Mesendoderm (in vitro differentiated cells): Measurements from ENCODE around the gene RAC2.
"Not testable (repeated sequence)": the region's sequence is repeated elsewhere in the genome, so short reads cannot be mapped to it uniquely, and the experiment has no call there.

Experiments
- DNase-seq: peaks from one replicate; pipeline ENCODE4 v3.0.0; 2013
- H2AK5ac ChIP-seq: 2 replicates; pipeline ENCODE4 v1.6.1; 2013; ENCODE audit warnings: low read length, inconsistent platforms
- H2BK120ac ChIP-seq: 2 replicates; pipeline ENCODE4 v1.6.1; 2013; ENCODE audit warnings: low read depth, mild to moderate bottlenecking, low read length, moderate library complexity, mixed read lengths
- H2BK15ac ChIP-seq: replicated peaks from 2 replicates; pipeline ENCODE4 v1.6.1; 2013; ENCODE audit warnings: low read depth, mild to moderate bottlenecking, moderate library complexity
- H2BK5ac ChIP-seq: 2 replicates; pipeline ENCODE4 v1.6.1; 2013; ENCODE audit warnings: low read length, inconsistent platforms
- H3K18ac ChIP-seq: 2 replicates; pipeline ENCODE4 v1.6.1; 2013; ENCODE audit warnings: mild to moderate bottlenecking, low read length, mixed read lengths
- H3K23ac ChIP-seq: one replicate; pipeline ENCODE4 v1.6.1; 2013; ENCODE audit warnings: low read length
- H3K27ac ChIP-seq: 2 replicates; pipeline ENCODE4 v1.5.1; 2013; ENCODE audit warnings: low read depth, mild to moderate bottlenecking, inconsistent platforms, low read length, moderate library complexity
- H3K27me3 ChIP-seq: 2 replicates; pipeline ENCODE4 v1.6.1; 2013; ENCODE audit warnings: low read length, control low read depth, mild to moderate bottlenecking, inconsistent platforms; ENCODE audit not compliant: insufficient read depth, poor library complexity
- H3K36me3 ChIP-seq: 2 replicates; pipeline ENCODE4 v1.6.1; 2013; ENCODE audit warnings: low read length, inconsistent platforms; ENCODE audit not compliant: control insufficient read depth, insufficient read depth
- H3K4ac ChIP-seq: one replicate; pipeline ENCODE4 v1.6.1; 2013; ENCODE audit warnings: low read depth, mild to moderate bottlenecking, low read length, moderate library complexity
- H3K4me1 ChIP-seq: 2 replicates; pipeline ENCODE4 v1.6.1; 2013; ENCODE audit warnings: low read depth, low read length, inconsistent platforms; ENCODE audit not compliant: control insufficient read depth
- H3K4me2 ChIP-seq: 2 replicates; pipeline ENCODE4 v1.6.1; 2013; ENCODE audit warnings: low read length
- H3K4me3 ChIP-seq: 2 replicates; pipeline ENCODE4 v1.5.1; 2013; ENCODE audit warnings: mild to moderate bottlenecking, low read length
- H3K56ac ChIP-seq: one replicate; pipeline ENCODE4 v1.6.1; 2013; ENCODE audit warnings: low read length
- H3K79me1 ChIP-seq: 2 replicates; pipeline ENCODE4 v1.6.1; 2013; ENCODE audit warnings: low read length, inconsistent platforms
- H3K79me2 ChIP-seq: 2 replicates; pipeline ENCODE4 v1.6.1; 2013; ENCODE audit warnings: mild to moderate bottlenecking, low read length; ENCODE audit not compliant: control insufficient read depth, insufficient read depth
- H3K9ac ChIP-seq: 2 replicates; pipeline ENCODE4 v1.6.1; 2013; ENCODE audit warnings: low read length, inconsistent platforms
- H4K5ac ChIP-seq: one replicate; pipeline ENCODE4 v1.6.1; 2013; ENCODE audit warnings: low read length
- H4K8ac ChIP-seq: one replicate; pipeline ENCODE4 v1.6.1; 2013; ENCODE audit warnings: low read depth, mild to moderate bottlenecking, control low read depth, low read length, moderate library complexity
- WGBS: extraction: QIAGEN DNeasy Blood & Tissue Kit; methylation state at CpG from one replicate; pipeline ENCODE4 v1.1.7; 2013; ENCODE audit warnings: low lambda C conversion rate, missing lambda C conversion rate; ENCODE audit not compliant: insufficient coverage; ENCODE audit errors: extremely low coverage; 5-methylcytosine and 5-hydroxymethylcytosine counted together

RAC2 gene

DNA sequence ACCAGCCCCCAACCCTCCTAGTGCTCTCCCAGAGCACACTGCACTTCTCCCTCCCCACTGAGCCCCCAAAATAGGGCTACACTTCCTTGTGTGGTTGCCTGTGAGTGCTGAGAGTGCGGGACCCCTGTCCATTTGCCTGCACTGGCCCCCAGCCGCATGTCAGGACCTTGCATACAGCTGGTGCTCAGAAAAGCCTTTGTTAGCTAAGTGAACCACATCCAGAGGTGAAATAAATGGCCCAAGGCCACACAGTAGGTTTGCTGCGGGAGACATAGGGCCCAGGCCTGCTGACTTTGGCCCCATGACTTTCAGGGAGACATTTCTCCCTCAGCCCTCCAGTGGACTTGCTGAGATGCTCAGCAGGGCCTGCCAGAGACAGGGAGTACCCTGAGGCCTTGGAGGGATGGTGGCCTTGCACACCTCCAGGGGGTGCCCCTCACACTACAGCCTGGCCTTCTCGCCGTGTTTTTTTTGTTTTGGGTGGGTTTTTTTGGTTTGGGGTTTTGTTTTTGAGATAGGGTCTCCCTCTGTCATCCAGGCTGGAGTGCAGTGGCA, 42.0 kb downstream of the RAC2 start:
- Histone ChIP-seq H2BK5ac (no peak overlapping the region), H3K27ac (no peak overlapping the region), H3K27me3 (no peaks in the 10 kb centered on the region), H3K4me2 (no peak overlapping the region), H3K23ac (no peak overlapping the region), H4K5ac (no peak overlapping the region), H3K4ac (no peak overlapping the region), H3K9ac (no peak overlapping the region), H4K8ac (no peak overlapping the region), H3K4me3 (no peak overlapping the region), H3K18ac (no peak overlapping the region), H2BK15ac (no peak overlapping the region), H3K56ac (peak overlapping the region; percentile 42), H3K36me3 (no peaks in the 10 kb centered on the region), H2AK5ac (no peak overlapping the region), H2BK120ac (no peak overlapping the region), H3K79me2 (no peaks in the 10 kb centered on the region), H3K4me1 (peaks cover 9% of the 10 kb centered on the region), H3K79me1 (peaks cover 2% of the 10 kb centered on the region)
- no CpG with 5 or more reads among the region's 5 CpGs for WGBS
- no peak for DNase-seq

DNA sequence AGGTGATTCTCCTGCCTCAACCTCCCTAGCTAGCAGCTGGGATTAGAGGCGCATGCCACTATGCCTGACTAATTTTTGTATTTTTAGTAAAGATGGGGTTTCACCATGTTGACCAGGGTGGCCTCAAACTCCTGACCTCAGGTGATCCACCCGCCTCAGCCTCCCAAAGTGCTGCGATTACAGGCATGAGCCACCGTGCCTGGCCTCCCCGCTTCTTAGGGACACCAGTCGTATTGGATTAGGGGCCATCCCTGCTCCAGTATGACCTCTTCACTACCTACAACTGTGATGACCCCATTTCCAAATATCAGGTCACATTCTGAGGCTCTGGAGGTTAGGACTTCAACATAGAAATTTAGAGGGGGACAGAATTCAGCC, 42.6 kb downstream of the RAC2 start:
- H3K36me3 ChIP-seq, H3K4ac ChIP-seq: not testable (repeated sequence)
- WGBS = no CpG with 5 or more reads among the region's 6 CpGs

DNA sequence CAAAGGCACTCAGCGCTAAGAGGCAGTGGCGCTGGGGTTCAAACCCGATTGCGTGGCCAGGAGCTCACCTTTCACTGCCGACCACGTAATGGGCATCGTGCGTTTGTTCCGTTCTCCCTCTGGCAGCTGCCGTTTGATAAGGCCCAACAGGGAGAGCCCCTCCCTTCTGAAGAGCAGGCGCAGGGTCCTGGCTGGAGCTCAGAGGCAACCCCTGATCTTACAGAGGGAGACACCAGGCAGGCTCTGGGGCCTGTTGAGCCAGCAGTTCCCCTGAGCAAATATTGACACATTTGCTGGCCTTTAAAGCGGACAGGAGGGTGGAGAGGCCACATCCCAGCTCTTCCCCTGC, 44.3 kb downstream of the RAC2 start:
- Histone ChIP-seq H3K79me2 (no peaks in the 10 kb centered on the region), H3K79me1 (peaks cover 2% of the 10 kb centered on the region), H2BK15ac (no peak overlapping the region), H3K9ac (peak overlapping the region; percentile 57), H2AK5ac (no peak overlapping the region), H3K4me2 (peak overlapping the region; percentile 52), H3K4me1 (peaks cover 14% of the 10 kb centered on the region), H2BK120ac (no peak overlapping the region), H3K56ac (peak overlapping the region; percentile 84), H3K27ac (no peak overlapping the region), H3K27me3 (no peaks in the 10 kb centered on the region), H3K18ac (no peak overlapping the region), H3K4ac (no peak overlapping the region), H3K4me3 (no peak overlapping the region), H2BK5ac (no peak overlapping the region), H4K8ac (no peak overlapping the region), H3K36me3 (no peaks in the 10 kb centered on the region), H4K5ac (no peak overlapping the region), H3K23ac (no peak overlapping the region)
- no peak for DNase-seq
- no CpG with 5 or more reads among the region's 12 CpGs for WGBS

More for the DNA sequence above, 42.6 kb downstream of the RAC2 start:
- H3K56ac ChIP-seq = peak overlapping the region; percentile 42
- not testable (repeated sequence) for H3K9ac ChIP-seq, H2BK5ac ChIP-seq, H3K79me2 ChIP-seq, H2BK120ac ChIP-seq, H4K5ac ChIP-seq, H3K27me3 ChIP-seq, H4K8ac ChIP-seq, DNase-seq, H3K4me2 ChIP-seq, H3K23ac ChIP-seq, H3K79me1 ChIP-seq, H2BK15ac ChIP-seq, H3K4me3 ChIP-seq, H2AK5ac ChIP-seq, H3K27ac ChIP-seq, H3K18ac ChIP-seq
- peaks cover 11% of the 10 kb centered on the region for H3K4me1 ChIP-seq

DNA sequence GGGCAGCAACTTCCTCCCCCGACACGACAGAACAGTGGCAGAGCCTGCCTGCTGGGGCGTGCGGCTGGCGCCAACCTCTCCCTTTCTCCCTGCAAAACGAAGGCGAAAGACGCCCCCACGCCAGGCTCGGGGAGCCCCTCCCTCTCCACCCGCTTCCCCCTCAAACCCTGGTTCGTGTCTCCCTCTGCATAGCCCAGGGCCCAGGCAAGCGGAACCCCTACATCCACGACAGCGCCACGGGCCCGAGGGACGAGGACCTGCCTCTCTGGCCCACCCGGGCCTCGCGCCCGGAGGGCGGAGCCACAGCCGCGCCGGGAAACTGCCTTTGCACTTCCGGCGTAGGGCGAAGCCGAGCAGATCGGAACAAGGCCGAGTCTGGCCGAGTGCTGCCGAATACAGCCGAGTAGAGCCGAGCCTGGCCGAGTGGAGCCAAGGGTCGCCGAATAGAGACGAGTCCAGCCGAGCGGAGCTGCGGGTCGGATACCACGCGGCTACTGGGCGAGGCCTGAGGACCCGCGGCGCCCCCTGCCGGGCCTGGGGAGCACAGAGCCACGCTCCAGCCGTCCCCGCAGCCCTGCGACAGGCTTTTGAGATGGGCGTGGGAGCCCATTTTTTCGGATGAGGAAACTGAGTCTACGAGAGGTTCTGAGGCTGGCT, 44.8 kb downstream of the RAC2 start:
- Histone ChIP-seq H3K9ac (peak overlapping the region; percentile 99), H3K79me1 (peaks cover 2% of the 10 kb centered on the region), H3K4me3 (peak overlapping the region; percentile 42), H3K18ac (peak overlapping the region; percentile 47), H3K23ac (peak overlapping the region; percentile 32), H3K27me3 (no peaks in the 10 kb centered on the region), H4K8ac (peak overlapping the region; percentile 76), H3K4me2 (peak overlapping the region; percentile 86), H4K5ac (peak overlapping the region; percentile 47), H3K27ac (peak overlapping the region; percentile 79), H2AK5ac (no peak overlapping the region), H3K4ac (peak overlapping the region; percentile 82), H3K56ac (peak overlapping the region; percentile 92), H2BK5ac (peak overlapping the region; percentile 24), H3K79me2 (no peaks in the 10 kb centered on the region), H2BK120ac (peak overlapping the region; percentile 19), H2BK15ac (no peak overlapping the region), H3K36me3 (no peaks in the 10 kb centered on the region), H3K4me1 (peaks cover 14% of the 10 kb centered on the region)
- DNase-seq = peak; percentile 98
- WGBS = no CpG with 5 or more reads among the region's 58 CpGs

DNA sequence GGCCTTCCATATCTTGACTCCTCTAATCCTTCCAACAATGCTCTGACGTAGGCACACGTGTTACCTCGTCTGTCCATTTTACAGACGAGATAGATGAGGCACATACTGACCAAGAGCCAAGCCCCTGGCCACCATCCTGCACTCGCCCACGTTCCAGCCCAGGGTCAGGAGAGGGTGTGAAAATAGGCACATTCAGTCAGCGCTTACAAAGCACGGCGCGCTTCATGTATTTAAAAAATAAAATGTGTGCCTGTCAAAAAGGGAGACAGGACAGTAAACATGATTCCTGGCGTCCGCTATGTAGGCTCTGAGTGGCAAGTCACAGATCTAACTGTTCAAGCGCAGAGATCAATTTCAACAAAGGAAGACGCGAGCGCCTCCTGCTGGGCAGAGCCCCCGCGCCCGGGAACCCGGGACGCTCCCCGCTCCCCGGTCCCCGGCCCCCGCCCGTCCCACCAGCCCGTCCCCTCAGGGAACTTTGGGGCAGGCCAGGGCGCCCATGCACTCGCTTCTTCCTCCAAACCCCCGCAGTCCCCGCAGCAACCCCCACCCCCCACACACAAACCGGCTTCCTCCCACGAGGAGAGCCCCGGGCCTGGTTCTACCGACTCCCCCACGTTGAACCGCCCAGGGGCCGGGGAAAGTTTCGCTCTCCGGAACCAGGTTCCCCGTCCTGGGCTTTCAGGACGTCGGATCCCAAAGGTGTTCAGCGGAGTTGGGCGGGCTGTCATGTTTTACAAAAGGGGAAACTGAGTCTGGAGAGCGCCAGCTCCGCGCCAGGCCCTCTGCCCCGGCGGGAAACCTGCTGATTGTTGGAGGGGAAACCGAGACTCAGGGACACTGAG, 45.6 kb downstream of the RAC2 start:
- Histone ChIP-seq H3K9ac (peak overlapping the region; percentile 99), H3K79me1 (peaks cover 2% of the 10 kb centered on the region), H2BK120ac (peak overlapping the region; percentile 19), H2BK5ac (peak overlapping the region; percentile 84), H3K27me3 (no peaks in the 10 kb centered on the region), H4K5ac (no peak overlapping the region), H3K79me2 (no peaks in the 10 kb centered on the region), H2BK15ac (no peak overlapping the region), H3K23ac (peak overlapping the region; percentile 32), H3K4me1 (peaks cover 14% of the 10 kb centered on the region), H3K4me3 (peak overlapping the region; percentile 42), H3K4me2 (peak overlapping the region; percentile 86), H3K36me3 (no peaks in the 10 kb centered on the region), H4K8ac (peak overlapping the region; percentile 76), H3K18ac (peak overlapping the region; percentile 47), H3K4ac (peak overlapping the region; percentile 82), H2AK5ac (peak overlapping the region; percentile 89), H3K27ac (peak overlapping the region; percentile 79), H3K56ac (peak overlapping the region; percentile 92)
- no CpG with 5 or more reads among the region's 51 CpGs for WGBS
- DNase-seq = peak; percentile 84
